GM12874 (cell line): ENCODE measurements around the gene CDIPT.

Source experiments
- CTCF ChIP-seq: IDR thresholded peaks from 2 replicates; pipeline ENCODE4 v1.5.1; 2011; ENCODE audit warnings: low read depth, mild to moderate bottlenecking, control low read depth, low read length, moderate library complexity; ENCODE audit not compliant: insufficient read depth

Gene CDIPT

GRCh38 chr16:29809031-29809747 lies 53.8 kb downstream of the CDIPT start:
- no peak for TF ChIP-seq CTCF
